ENCODE data around the gene ABHD16A.

Gene ABHD16A

GRCh38 chr6:31702819-31703716 lies at the start of gene ABHD16A:
ABHD16A (minus strand) TSS chr6:31703324; CDS start chr6:31703281, 43 bp downstream.
- peak; percentile 99 for DNase-seq (ENCODE audit: low read depth)

- peak; percentile 94 for DNase-seq (ENCODE audit: low read depth)
Measured at GRCh38 chr6:31752739-31753319, 49.7 kb upstream of the ABHD16A start.

DNA sequence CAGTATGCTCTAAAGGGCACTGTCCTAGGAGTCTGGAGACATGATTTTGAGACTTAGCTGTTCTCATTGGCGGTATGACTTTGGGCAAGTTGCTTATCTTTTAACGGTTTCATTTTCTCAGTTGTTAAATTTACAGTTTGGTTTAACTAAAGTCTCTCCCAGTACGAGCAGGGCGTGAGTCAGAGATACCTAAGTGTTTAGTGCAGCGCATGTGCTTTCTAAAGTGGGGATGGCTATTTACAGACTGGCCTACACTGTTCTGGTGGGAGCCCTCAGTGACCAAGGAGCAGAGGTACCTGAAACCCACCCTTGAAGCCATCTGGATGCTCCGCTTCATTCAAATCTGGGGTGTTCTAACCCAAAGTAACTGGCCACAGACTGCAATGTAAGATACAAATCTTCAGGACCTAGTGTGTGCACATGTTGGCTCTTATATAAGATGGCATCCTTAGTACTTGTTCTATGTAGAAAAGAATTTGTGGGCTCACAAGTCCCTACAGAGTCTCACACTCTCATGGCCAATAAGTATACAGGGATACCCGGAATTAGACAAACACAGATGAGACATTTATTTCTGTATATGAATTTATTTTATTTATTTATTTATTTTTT lies 47.4 kb upstream of the ABHD16A start:
- DNase-seq (ENCODE audit: low read depth): peak; percentile 90

DNA sequence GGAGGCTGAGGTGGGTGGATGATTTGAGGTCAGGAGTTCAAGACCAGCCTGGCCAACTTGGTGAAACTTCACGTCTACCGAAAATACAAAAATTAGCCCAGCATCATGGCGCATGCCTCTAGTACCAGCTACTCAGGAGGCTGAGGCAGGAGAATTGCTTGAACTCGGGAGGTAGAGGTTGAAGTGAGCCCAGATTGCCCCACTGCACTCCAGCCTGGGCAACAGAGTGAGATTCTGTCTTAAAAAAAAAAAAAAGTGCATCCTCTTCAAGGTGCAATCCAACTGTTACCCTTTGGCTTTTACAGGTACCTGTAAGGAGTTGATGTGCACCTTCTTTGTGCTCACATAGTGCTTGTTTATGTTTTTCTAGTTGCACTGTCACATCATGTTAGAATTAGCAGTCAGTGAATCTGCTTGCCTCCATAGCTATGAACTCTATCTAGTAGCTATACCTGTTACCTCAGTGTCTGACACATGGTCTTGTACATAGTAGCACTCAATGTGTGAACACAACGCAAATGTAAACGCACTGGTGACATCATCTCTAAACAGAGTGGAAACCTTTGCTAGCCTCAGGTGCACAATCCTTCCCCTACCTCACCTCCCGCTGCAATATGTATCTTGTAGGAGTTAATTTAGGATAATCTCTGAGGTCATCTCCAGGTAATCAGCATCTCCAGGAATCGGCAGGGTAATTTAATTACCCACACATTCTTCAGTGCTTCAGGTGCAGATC lies 46.3 kb upstream of the ABHD16A start:
- DNase-seq (ENCODE audit: low read depth): no peak

DNA sequence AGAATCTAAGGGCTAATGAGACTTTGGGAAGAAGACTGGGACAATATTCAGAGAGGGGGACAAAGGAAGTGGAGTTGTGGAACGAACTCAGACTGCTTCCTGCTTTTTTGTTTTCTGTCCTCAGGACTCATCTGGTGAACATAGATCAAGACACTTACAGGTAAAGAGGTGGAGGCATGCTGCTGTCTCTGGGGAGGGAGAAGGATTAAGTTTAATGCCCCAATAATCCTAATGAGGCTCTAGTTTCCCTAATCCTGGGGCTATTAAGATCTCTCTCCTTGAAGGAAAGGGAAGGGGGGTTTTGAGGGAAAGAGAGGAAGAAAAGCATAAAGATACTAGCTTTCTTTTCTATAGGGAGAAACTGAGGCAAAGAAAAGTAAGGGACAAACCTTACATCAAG lies 41.3 kb upstream of the ABHD16A start:
- no peak for DNase-seq (ENCODE audit: low read depth)

DNA sequence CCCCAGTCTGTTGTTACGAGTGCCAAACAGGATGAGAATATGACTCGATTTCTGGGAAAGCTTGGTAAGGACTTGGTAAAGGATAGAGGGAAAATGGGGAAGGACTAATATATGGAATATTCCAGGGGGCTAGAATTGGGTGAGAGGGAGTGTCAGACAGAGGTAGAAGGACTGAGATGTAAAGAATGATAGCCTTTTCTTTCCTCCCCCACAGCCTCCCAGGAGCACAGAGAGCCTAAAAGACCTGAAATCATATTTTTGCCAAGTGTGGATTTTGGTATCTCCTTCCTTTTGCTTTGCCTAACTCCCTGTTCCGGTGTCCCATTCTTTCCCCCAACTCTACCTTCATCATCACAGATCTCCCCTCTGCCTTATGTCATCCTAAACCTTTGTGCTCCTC lies 39.8 kb upstream of the ABHD16A start:
- no peak for DNase-seq (ENCODE audit: low read depth)

GRCh38 chr6:31741815-31742214 lies 38.7 kb upstream of the ABHD16A start:
- DNase-seq (ENCODE audit: low read depth): no peak

DNA sequence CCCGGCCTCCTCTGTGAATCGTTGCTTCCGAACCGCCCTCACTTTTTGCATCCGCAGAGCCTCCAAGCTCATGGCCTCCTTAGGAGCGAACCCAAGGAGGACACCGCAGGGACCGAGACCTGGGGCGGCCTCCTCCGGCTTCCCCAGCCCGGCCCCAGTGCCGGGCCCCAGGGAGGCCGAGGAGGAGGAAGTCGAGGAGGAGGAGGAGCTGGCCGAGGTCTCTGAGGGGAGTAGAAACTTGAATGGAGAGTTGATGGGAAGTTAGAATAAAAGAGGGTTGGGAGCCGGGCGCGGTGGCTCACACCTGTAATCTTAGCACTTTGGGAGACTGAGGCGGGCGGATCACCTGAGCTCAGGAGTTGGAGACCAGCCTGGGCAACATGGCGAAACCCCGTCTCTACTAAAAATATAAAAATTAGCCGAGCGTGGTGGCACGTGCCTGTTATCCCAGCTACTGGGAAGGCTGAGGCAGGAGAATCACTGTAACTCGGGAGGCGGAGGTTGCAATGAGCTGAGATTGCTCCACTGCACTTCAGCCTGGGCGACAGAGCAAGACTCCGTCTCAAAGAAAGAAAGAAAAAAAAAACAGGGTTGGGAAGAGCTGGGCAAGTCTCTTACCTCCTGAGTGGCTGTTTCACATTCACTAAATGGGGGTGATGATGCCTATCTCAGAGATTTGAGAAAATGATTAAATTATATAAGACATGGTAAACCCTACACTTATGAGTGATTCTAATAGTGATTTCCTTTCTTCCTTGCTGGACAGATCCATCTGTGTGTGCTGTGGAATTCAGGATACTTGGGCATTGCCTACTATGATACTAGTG lies 37.5 kb upstream of the ABHD16A start:
- DNase-seq (ENCODE audit: low read depth): peak; percentile 46

DNA sequence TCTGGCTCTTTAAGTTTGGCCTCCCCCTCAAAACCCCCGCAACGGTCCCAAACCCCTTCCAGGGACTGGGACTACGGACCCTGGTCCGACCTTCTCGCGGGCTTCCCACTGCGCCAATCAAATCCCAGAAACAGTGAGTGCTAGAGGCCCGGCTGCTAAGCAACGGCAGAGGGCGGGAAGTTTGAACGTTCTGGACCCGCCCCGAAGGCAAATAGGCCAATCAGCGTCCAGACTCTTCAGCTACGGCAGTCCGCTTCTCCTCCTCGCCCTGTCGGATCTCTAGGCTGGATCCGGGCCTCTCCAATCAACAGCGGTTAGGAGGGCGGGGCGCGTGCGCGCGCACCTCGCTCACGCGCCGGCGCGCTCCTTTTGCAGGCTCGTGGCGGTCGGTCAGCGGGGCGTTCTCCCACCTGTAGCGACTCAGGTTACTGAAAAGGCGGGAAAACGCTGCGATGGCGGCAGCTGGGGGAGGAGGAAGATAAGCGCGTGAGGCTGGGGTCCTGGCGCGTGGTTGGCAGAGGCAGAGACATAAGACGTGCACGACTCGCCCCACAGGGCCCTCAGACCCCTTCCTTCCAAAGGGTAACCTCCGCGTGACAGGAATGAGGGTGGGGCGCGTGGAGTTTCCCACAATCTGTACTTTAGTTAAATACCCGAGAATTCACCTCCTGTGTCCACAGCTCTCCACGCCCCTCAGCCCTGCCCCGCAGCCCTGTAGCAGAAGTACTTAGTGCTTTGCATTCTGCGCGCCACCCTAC lies 36.7 kb upstream of the ABHD16A start, which contains the start of gene MSH5:
Gene MSH5 (plus strand): TSS at position 367 of the 758 bp plus-strand sequence. CDS start 462 bp downstream, outside the sequence.
- peak; percentile 100 for DNase-seq (ENCODE audit: low read depth)

DNA sequence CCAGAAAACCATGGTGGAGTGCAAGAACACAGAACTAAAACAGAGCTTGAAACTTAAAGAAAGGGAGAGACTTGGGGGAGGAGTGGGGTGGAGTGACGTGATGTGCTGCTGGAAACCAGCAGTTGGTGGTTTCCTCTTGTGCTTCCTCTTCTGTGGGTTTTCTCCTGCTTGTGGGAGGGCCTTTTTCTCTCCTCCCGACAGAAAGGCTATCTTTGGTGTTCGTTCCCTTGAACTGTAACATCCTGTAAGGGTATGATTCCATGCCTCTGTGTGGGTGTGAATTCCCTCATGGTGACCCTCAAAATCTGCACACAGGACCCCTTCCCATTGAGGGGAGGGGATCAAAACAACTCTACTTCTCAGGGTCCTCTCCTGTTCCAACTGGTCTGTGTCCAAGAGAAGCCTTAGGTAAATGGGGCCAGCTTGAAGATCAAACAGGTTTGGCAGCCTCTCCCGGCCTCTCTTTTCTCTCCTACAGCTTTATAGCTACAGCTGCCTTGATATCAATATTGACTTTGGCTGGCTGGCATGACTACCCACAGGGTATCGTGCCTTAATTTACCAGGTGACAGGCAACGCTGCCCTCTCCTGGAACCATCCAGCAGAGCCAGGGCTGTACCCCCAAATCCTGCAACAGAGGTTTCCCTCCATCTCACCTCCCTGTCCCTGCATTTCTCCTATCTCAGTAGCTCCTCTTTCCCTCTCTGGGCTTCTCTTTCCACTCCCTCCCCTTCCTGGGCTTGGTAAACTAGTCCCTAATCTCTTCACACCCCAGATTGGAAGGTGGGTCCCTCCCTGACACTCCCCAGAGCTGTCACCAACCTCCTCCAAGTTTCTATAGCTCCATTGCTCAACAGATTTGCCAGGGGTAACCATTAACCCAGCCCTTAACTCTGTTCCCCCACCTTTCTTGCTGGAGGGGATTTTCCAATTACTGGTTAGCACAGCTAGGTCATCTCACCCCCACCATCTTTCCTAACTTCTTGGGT lies 35.2 kb upstream of the ABHD16A start:
- peak; percentile 86 for DNase-seq (ENCODE audit: low read depth)

DNA sequence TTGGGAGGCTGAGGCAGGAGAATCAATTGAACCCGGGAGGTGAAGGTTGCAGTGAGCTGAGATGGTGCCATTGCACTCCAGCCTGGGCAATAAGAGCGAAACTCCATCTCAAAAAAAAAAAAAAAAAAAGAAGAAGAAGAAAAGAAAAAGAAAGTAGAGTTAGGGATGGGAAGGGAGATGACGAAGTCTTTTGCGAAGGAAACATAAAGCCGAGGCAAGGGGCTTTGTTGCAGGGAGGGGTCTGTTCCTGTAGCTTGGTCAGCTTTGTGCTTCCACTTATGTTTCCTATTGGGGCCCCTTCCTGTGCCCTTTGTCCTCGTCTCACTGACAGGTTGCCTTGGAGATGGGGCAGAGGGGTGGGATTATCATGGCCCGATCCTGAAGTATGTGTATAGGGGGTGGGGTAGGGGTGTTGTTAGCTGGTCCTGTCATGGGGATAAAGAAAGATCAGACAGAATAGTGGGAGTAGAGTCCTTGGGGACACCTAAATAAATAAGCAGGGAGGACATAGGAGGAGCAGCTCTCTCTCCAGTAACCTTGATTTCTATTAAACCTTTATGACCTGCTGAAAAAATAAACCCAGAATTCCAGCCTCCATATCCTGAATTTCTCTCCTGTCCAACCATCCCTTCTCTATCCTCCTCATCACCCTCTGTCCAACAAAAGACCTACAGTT lies 34.3 kb upstream of the ABHD16A start:
- no peak for DNase-seq (ENCODE audit: low read depth)

- DNase-seq (ENCODE audit: low read depth): no peak
Measured at GRCh38 chr6:31736768-31737314, 33.7 kb upstream of the ABHD16A start.

- peak; percentile 93 for DNase-seq (ENCODE audit: low read depth)
Measured at GRCh38 chr6:31736021-31736767, 33.1 kb upstream of the ABHD16A start, which contains the start of gene CLIC1. CLIC1 (minus strand) TSS chr6:31736530; CDS start chr6:31736300, 230 bp downstream.

GRCh38 chr6:31734821-31735406 lies 31.8 kb upstream of the ABHD16A start:
- DNase-seq (ENCODE audit: low read depth): peak; percentile 91

- no peak for DNase-seq (ENCODE audit: low read depth)
Measured at GRCh38 chr6:31734247-31734820, 31.2 kb upstream of the ABHD16A start.

DNA sequence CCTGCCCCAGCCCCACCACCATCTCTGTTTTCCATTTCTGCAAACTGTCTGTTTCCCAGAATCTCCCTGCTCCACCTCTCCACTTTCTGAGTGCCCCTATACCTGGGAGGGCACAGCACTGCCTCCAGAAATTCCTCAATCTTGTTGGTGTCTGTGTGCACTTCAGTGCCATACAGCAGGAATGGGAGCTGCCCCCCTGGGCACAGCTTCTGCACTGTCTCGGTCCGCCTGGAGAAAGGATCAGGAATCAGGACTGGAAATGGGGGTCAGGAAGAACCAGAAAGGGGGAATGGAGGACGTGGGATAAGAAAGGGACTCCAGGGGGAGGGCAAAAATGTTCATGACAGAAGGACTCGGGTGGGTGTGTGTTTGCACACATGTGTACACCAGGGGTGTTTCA lies 30.6 kb upstream of the ABHD16A start:
- no peak for DNase-seq (ENCODE audit: low read depth)

- no peak for DNase-seq (ENCODE audit: low read depth)
Measured at GRCh38 chr6:31732029-31732428, 28.9 kb upstream of the ABHD16A start.

All from ELR (cell line).